Bronchial epithelial cell (primary cell): ENCODE results near the gene DERL2. TPM values are rescaled to one million over a fixed set of nuclear protein-coding genes. Genes with fewer than 3 reads are reported as not detected.
"Not testable (repeated sequence)": the region's sequence is repeated elsewhere in the genome, so short reads cannot be mapped to it uniquely, and the experiment has no call there.

Source experiments
- DNase-seq: peaks from one replicate; pipeline ENCODE4 v3.0.0-alpha.2; 2010; ENCODE audit warnings: low read depth
- FAIRE-seq: peaks from 2 replicates; lab custom pipeline; 2011; peaks lifted over from hg19 to GRCh38; lab: Jason Lieb, UNC
- H3K27me3 ChIP-seq: 2 replicates; pipeline ENCODE4 v1.5.1; 2011; ENCODE audit warnings: low read length; ENCODE audit not compliant: control insufficient read depth, insufficient read depth
- H3K36me3 ChIP-seq: 2 replicates; pipeline ENCODE4 v1.5.1; 2011; ENCODE audit warnings: low read length; ENCODE audit not compliant: control insufficient read depth, insufficient read depth
- H3K4me3 ChIP-seq: 2 replicates; pipeline ENCODE4 v1.5.1; 2011; ENCODE audit warnings: mild to moderate bottlenecking, low read depth, low read length, control low read depth
- total RNA-seq: library from RNA; depleted of rRNA; stranded (reverse); fragments of >200 nt; gene quantifications from 2 replicates; pipeline ENCODE4 v1.2.1, GENCODE V29; 2014
- TF ChIP-seq, protein P1 (sequence below): IDR thresholded peaks from 2 replicates; pipeline ENCODE4 v1.5.1; 2011; ENCODE audit warnings: mild to moderate bottlenecking, moderate library complexity, low read length, control low read depth, inconsistent platforms; ENCODE audit not compliant: insufficient read depth, severe bottlenecking

Gene DERL2
- total RNA-seq, 1 donor from 2014 or later, result 35.0 TPM

GRCh38 chr17:5437721-5438317 lies 48.2 kb downstream of the DERL2 start:
- FAIRE-seq, result no peak
- Histone ChIP-seq H3K4me3 (peak overlapping the region; percentile 79), H3K27me3 (no peaks in the 10 kb centered on the region), H3K36me3 (peaks cover 23% of the 10 kb centered on the region)
- TF ChIP-seq, protein P1, sequence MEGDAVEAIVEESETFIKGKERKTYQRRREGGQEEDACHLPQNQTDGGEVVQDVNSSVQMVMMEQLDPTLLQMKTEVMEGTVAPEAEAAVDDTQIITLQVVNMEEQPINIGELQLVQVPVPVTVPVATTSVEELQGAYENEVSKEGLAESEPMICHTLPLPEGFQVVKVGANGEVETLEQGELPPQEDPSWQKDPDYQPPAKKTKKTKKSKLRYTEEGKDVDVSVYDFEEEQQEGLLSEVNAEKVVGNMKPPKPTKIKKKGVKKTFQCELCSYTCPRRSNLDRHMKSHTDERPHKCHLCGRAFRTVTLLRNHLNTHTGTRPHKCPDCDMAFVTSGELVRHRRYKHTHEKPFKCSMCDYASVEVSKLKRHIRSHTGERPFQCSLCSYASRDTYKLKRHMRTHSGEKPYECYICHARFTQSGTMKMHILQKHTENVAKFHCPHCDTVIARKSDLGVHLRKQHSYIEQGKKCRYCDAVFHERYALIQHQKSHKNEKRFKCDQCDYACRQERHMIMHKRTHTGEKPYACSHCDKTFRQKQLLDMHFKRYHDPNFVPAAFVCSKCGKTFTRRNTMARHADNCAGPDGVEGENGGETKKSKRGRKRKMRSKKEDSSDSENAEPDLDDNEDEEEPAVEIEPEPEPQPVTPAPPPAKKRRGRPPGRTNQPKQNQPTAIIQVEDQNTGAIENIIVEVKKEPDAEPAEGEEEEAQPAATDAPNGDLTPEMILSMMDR, result no peak
- DNase-seq, result peak; percentile 38

DNA sequence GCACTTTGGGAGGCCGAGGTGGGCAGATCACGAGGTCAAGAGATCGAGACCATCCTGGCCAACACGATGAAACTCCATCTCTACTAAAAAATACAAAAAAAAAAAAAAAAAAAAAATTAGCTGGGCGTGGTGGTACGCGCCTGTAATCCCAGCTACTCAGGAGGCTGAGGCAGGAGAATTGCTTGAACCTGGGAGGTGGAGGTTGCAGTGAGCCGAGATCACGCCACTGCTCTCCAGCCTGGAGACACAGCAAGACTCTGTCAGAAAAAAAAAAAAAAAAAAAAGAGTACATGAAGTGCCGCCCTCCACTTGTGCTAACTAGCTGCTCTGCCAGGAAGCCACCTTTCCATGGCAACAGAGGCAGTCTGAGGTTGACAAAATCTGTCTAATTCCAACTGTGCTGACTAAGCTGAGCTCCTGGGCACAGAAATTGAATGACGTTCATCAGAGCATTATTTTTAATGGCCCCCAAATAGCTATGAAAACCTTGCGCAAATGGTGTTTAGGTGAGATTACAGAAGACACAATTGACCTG lies 50.1 kb downstream of the DERL2 start:
- not testable (repeated sequence) for H3K4me3 ChIP-seq, H3K27me3 ChIP-seq, FAIRE-seq
- peak; percentile 37 for DNase-seq
- peaks cover 23% of the 10 kb centered on the region for H3K36me3 ChIP-seq

DNA sequence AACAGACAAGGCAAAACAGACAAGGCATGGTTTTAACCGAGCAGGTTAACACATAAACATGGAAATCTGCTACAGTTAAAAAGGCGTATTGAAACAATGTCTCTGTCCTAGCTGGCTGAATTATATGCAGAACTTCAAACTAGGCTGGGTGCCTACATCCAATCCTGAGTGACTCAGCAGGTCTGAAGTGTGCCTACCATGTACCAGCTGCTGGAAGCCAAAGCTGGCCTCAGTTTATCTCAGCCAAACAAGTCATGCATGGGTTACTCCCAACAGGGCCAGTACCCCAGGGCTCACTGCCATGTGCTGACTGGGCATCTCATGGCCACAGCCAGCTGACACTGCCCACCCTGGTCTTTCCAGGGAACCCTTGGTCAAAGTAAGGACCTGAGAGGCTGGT lies 51.0 kb downstream of the DERL2 start:
- FAIRE-seq (no peak), DNase-seq (no peak)
- H3K36me3 ChIP-seq, result peaks cover 23% of the 10 kb centered on the region
- TF ChIP-seq, protein P1, result no peak
- H3K27me3 ChIP-seq, result no peaks in the 10 kb centered on the region
- H3K4me3 ChIP-seq, result no peak overlapping the region

GRCh38 chr17:5431949-5432556 lies 53.9 kb downstream of the DERL2 start:
- TF ChIP-seq, protein P1, result no peak
- FAIRE-seq, result peak; percentile 66
- no peaks in the 10 kb centered on the region for H3K27me3 ChIP-seq
- H3K4me3 ChIP-seq, result no peak overlapping the region
- peak; percentile 92 for DNase-seq
- H3K36me3 ChIP-seq, result peaks cover 29% of the 10 kb centered on the region

DNA sequence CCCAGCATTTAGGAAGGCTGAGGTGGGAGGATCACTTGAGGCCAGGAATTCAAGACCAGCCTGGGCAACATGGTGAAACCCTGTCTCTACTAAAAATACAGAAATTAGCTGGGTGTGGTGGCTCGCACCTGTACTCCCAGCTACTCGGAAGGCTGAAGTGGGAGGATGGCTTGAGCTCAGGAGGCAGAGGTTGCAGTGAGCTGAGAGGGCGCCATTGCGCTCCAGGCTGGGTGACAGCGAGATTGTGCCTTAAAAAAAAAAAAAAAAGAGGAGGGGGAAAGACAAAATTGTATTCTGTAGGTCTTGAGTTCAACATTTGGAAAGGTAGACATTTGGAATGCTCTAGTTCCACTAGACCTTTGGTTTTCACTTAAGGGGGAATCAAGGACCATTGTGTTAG lies 54.7 kb downstream of the DERL2 start:
- not testable (repeated sequence) for DNase-seq, H3K27me3 ChIP-seq, H3K4me3 ChIP-seq, FAIRE-seq
- H3K36me3 ChIP-seq, result peaks cover 29% of the 10 kb centered on the region

- FAIRE-seq, result no peak
- DNase-seq, result peak; percentile 43
- TF ChIP-seq, protein P1, result no peak
- Histone ChIP-seq H3K27me3 (no peaks in the 10 kb centered on the region), H3K4me3 (no peak overlapping the region), H3K36me3 (peaks cover 32% of the 10 kb centered on the region)
Observed at GRCh38 chr17:5430413-5430999, 55.5 kb downstream of the DERL2 start.
